K562 (cell line): ENCODE data around the gene FGF22. TPM values are rescaled to one million over a fixed set of nuclear protein-coding genes. Genes with fewer than 3 reads are reported as not detected.

ENCODE experiments used
- ATAC-seq: fragments of 200-7000 bp; cut with Tn5 transposase; 3 replicates; pipeline ENCODE4 v1.9.1; 2020; ENCODE audit warnings: moderate library complexity
- BruUV-seq: library from RNA; stranded (reverse); fragments of 400-500 nt; replicated peaks from 2 replicates; lab custom pipeline; 2021; lab: Mats Ljungman, UMichigan
- CTCF ChIA-PET: fragments of 300-600 bp; formaldehyde crosslinking; extraction: SDS; loops from one replicate; lab custom pipeline; 2021; ENCODE audit warnings: low intra/inter-chr PET ratio; lab: Yijun Ruan, JAX
- POLR2A ChIA-PET: fragments of 300-600, 350-650 bp; sonication (Branson Sonifier 250); formaldehyde crosslinking; extraction: SDS; loops from one replicate; lab custom pipeline; 2021; ENCODE audit warnings: antibody characterized with exemption, inconsistent platforms; lab: Yijun Ruan, JAX
- DNase-seq, 4 experiments: peaks; one replicate each; pipeline versions ENCODE4 v3.0.0 to v3.0.0-alpha.2; 2011 to 2018; ENCODE audit warnings: low spot score in 3 of 4, mixed read lengths in 3 of 4; ENCODE audit errors: extremely low read depth in 1 of 4
- FAIRE-seq: peaks from 2 replicates; lab custom pipeline; 2011; peaks lifted over from hg19 to GRCh38; lab: Jason Lieb, UNC
- H2AFZ ChIP-seq: 2 replicates; pipeline ENCODE4 v1.6.0; 2011; ENCODE audit warnings: low read depth, low read length, control low read depth, inconsistent platforms
- H3K27ac ChIP-seq: fragments of 200-600 bp; 3 replicates; pipeline ENCODE4 v1.8.0; 2011; ENCODE audit warnings: low read depth, mild to moderate bottlenecking, control low read depth, inconsistent platforms, low read length, moderate library complexity, mixed read lengths; ENCODE audit errors: extremely low read depth
- H3K27me3 ChIP-seq, 2 experiments: fragments of 300-600 bp in 1 of 2; 2 replicates in 1 of 2; 3 replicates in 1 of 2; pipeline versions ENCODE4 v1.6.0 to v1.8.0; 2011; ENCODE audit warnings: inconsistent platforms in 2 of 2, low read length in 2 of 2, mild to moderate bottlenecking in 1 of 2, mixed read lengths in 1 of 2, moderate library complexity in 1 of 2; ENCODE audit not compliant: control insufficient read depth in 2 of 2, insufficient read depth in 2 of 2
- H3K36me3 ChIP-seq: fragments of 300-600 bp; 3 replicates; pipeline ENCODE4 v1.8.0; 2011; ENCODE audit warnings: mild to moderate bottlenecking, low read length, inconsistent platforms; ENCODE audit not compliant: control insufficient read depth, insufficient read depth
- H3K4me1 ChIP-seq, 2 experiments: fragments of 200-600 bp in 1 of 2; replicated peaks in 1 of 2; 2 replicates in 1 of 2; 3 replicates in 1 of 2; pipeline versions ENCODE4 v1.5.1 to v1.8.0; 2011; ENCODE audit warnings: inconsistent platforms in 2 of 2, low read length in 2 of 2, mild to moderate bottlenecking in 1 of 2, mixed read lengths in 1 of 2, moderate library complexity in 1 of 2; ENCODE audit not compliant: control insufficient read depth in 2 of 2, insufficient read depth in 2 of 2
- H3K4me2 ChIP-seq: 2 replicates; pipeline ENCODE4 v1.6.1; 2011; ENCODE audit warnings: low read length, control low read depth, inconsistent platforms, mixed read lengths; ENCODE audit not compliant: insufficient read depth
- H3K4me3 ChIP-seq: fragments of 200-600 bp; sonication (generic), shearing (Covaris generic); 2 replicates; pipeline ENCODE4 v1.5.1; 2016; ENCODE audit warnings: control low read depth, inconsistent platforms
- H3K79me2 ChIP-seq: fragments of 200-600 bp; 3 replicates; pipeline ENCODE4 v1.8.0; 2011; ENCODE audit warnings: low read length, inconsistent platforms; ENCODE audit not compliant: control insufficient read depth, insufficient read depth
- H3K9ac ChIP-seq, 2 experiments: 2 replicates each; pipeline versions ENCODE4 v1.6.0 to v1.6.1; 2011; ENCODE audit warnings: low read depth in 2 of 2, low read length in 2 of 2, control low read depth in 1 of 2, inconsistent platforms in 1 of 2, mild to moderate bottlenecking in 1 of 2, mixed read lengths in 1 of 2; ENCODE audit not compliant: insufficient read depth in 1 of 2
- H3K9me1 ChIP-seq: one replicate; pipeline ENCODE4 v1.6.0; 2011; ENCODE audit warnings: inconsistent platforms, mild to moderate bottlenecking, low read length, moderate library complexity; ENCODE audit not compliant: control insufficient read depth, insufficient read depth
- H3K9me3 ChIP-seq: replicated peaks from 2 replicates; pipeline ENCODE4 v1.5.1; 2011; ENCODE audit warnings: low read depth, low read length, inconsistent platforms; ENCODE audit not compliant: control insufficient read depth, insufficient read depth
- H4K20me1 ChIP-seq: replicated peaks from 2 replicates; pipeline ENCODE4 v1.6.1; 2011; ENCODE audit warnings: low read length, inconsistent platforms, mixed read lengths; ENCODE audit not compliant: control insufficient read depth, insufficient read depth
- BCOR ChIP-seq: fragments of 450-650 bp; IDR thresholded peaks from 2 replicates; pipeline ENCODE4 v1.6.1; 2016
- CBX1 ChIP-seq: sonication (generic); IDR thresholded peaks from 2 replicates; pipeline ENCODE4 v1.6.1; 2016; ENCODE audit warnings: antibody characterized with exemption, low read depth, mild to moderate bottlenecking
- CREB1 ChIP-seq, 2 experiments: sonication (generic) in 1 of 2; formaldehyde crosslinking in 1 of 2; IDR thresholded peaks; 2 replicates each; pipeline versions ENCODE4 v1.6.1 to v1.8.0; 2012 to 2022; ENCODE audit warnings: inconsistent platforms in 1 of 2, mild to moderate bottlenecking in 1 of 2, missing genetic modification reagents in 1 of 2, moderate library complexity in 1 of 2
- EZH2 ChIP-seq: IDR thresholded peaks from 2 replicates; pipeline ENCODE4 v1.6.1; 2012; ENCODE audit warnings: low read depth, mild to moderate bottlenecking, inconsistent platforms, low read length, borderline replicate concordance
- FOXO4 ChIP-seq: fragments of 450-650 bp; formaldehyde crosslinking; IDR thresholded peaks from 2 replicates; pipeline ENCODE4 v1.4.0; 2020; ENCODE audit warnings: mild to moderate bottlenecking, moderate library complexity
- HMGXB4 ChIP-seq: sonication (generic); formaldehyde crosslinking; IDR thresholded peaks from 2 replicates; pipeline ENCODE4 v1.8.1; 2023; ENCODE audit warnings: mild to moderate bottlenecking, missing genetic modification reagents
- KDM1A ChIP-seq, 2 experiments: fragments of 450-650 bp; IDR thresholded peaks; 2 replicates each; pipeline ENCODE4 v1.6.1; 2016; ENCODE audit warnings: mild to moderate bottlenecking in 2 of 2
- KLF16 ChIP-seq: IDR thresholded peaks from 2 replicates; pipeline ENCODE4 v1.6.1; 2016; ENCODE audit warnings: antibody characterized with exemption
- MAFG ChIP-seq: fragments of 450-650 bp; conservative IDR thresholded peaks from 2 replicates; pipeline ENCODE4 v1.6.1; 2016; ENCODE audit warnings: missing genetic modification characterization, missing compliant biosample characterization
- NCOR1 ChIP-seq: fragments of 450-650 bp; IDR thresholded peaks from 2 replicates; pipeline ENCODE4 v1.6.1; 2016; ENCODE audit warnings: mild to moderate bottlenecking, moderate library complexity
- PCBP1 ChIP-seq: fragments of 200-400 bp; formaldehyde crosslinking; IDR thresholded peaks from 2 replicates; pipeline ENCODE4 v1.6.1; 2018; ENCODE audit warnings: mild to moderate bottlenecking, low read depth, low read length; ENCODE audit not compliant: poor library complexity, severe bottlenecking
- ZNF274 ChIP-seq: IDR thresholded peaks from 2 replicates; pipeline ENCODE4 v1.6.1; 2011; ENCODE audit warnings: low read depth, mild to moderate bottlenecking, low read length, moderate library complexity, borderline replicate concordance
- ZNF347 ChIP-seq: fragments of 450-650 bp; formaldehyde crosslinking; IDR thresholded peaks from 2 replicates; pipeline ENCODE4 v1.4.0; 2020; ENCODE audit warnings: low read depth, mild to moderate bottlenecking, moderate library complexity
- ZNF76 ChIP-seq: fragments of 250-450 bp; sonication (Bioruptor Pico); IDR thresholded peaks from 2 replicates; pipeline ENCODE4 v1.4.0; 2020; ENCODE audit warnings: mild to moderate bottlenecking, moderate library complexity, borderline replicate concordance
- WGBS: fragments of 100-300 bp; shearing (Covaris generic); methylation state at CpG from one replicate; pipeline ENCODE4 v1.1.6; 2016; ENCODE audit warnings: low coverage, mixed read lengths; ENCODE audit not compliant: insufficient coverage; ENCODE audit errors: missing lambda C conversion rate; 5-methylcytosine and 5-hydroxymethylcytosine counted together
- in situ Hi-C: fragments of 300-500 bp; cut with MboI; formaldehyde crosslinking; loops from 4 replicates; pipeline ENCODE4 v1.15.0; 2018; ENCODE audit warnings: inconsistent platforms, mixed read lengths
- intact Hi-C: fragments of 100-400 bp; cut with micrococcal nuclease; formaldehyde crosslinking; loops from 2 replicates; pipeline ENCODE4 v1.14.2; 2022
- polyA plus RNA-seq, 8 experiments: library from polyadenylated mRNA; depleted of rRNA in 4 of 8; stranded (reverse) in 5 of 8; unstranded in 3 of 8; fragments of >200 nt; fragmentation: Nextera tagmentation in 2 of 8; fragmentation: Illumina TruSeq in 1 of 8; extraction: Ambion mirVana in 2 of 8; extraction: Trizol in 1 of 8; gene quantifications; 2 replicates each; pipeline versions ENCODE4 v1.2.1 to v1.2.3, GENCODE V29; 2011 to 2014; ENCODE audit warnings: inconsistent platforms in 1 of 8, missing spikeins in 1 of 8
- total RNA-seq, 7 experiments: library from RNA; depleted of rRNA in 6 of 7; stranded (reverse); fragments of >200 nt in 6 of 7; fragmentation: Illumina TruSeq in 2 of 7; extraction: Trizol in 2 of 7; gene quantifications; 2 replicates each; pipeline versions ENCODE4 v1.2.1 to v1.2.3, GENCODE V29; 2011 to 2021; ENCODE audit warnings: low replicate concordance in 1 of 7
- TF ChIP-seq, protein P1 (sequence below): fragments of 450-650 bp; conservative IDR thresholded peaks from 2 replicates; pipeline ENCODE4 v1.6.1; 2016; ENCODE audit warnings: missing genetic modification characterization, low read depth, mild to moderate bottlenecking, missing compliant biosample characterization, moderate library complexity

Gene FGF22
- total and polyA plus RNA-seq, 9 of the 15 experiments (the other 6 are each of a cell fraction or from before 2014, with no cell fraction given): 0.14 to 2.2 (median 0.86) TPM; not detected in 4

DNA sequence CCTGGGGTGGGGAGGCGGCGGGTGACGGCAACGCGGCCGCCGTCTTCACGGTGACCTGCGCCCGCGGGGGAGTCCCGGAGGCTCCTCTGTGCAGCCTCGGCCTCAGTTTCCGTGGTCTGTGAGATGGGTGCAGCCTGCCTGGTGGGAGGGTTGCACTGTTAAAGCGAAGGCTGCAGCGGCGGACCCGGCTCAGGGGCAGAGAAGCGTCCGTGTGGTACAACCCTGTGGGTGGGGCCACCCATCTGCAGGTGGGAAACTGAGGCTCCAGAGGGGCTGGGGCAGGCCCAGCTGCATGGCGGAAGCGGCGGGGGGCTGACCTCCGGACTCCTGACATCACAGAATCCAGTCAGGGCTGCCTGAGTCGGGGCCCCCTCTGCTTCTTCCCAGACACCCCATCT, 481 bp downstream of the FGF22 start:
- POLR2A ChIA-PET: no interaction called here
- intact Hi-C loops (no loop called here), in situ Hi-C loops (no loop called here)
- FAIRE-seq (no peak), ATAC-seq (no peak), DNase-seq (no peak)
- Histone ChIP-seq H3K9me3 (no peaks in the 10 kb centered on the region), H3K9ac (peak overlapping the region in 1 of 2 experiments; percentile 89; a peak in 3 of 4 replicates), H2AFZ (peak overlapping the region; percentile 66; the same call in 1 of the 2 replicates), H3K27me3 (no peaks in the 10 kb centered on the region), H3K9me1 (no peaks in the 10 kb centered on the region), H3K79me2 (no peaks in the 10 kb centered on the region), H3K4me2 (peak overlapping the region; percentile 54; the same call in 1 of the 2 replicates), H4K20me1 (no peaks in the 10 kb centered on the region), H3K36me3 (peaks cover 12% of the 10 kb centered on the region; the same call in 1 of the 3 replicates), H3K27ac (0 out of 3 replicates have a peak overlapping the region, but pooled peaks have one; percentile 21), H3K4me1 (peaks cover 4 to 53% of the 10 kb centered on the region in 2 experiments; a peak in 4 of 5 replicates), H3K4me3 (peak overlapping the region; percentile 47)
- CTCF ChIA-PET: no interaction called here
- BruUV-seq: no TSS peak
- 36% methylated on average over 13 of the region's 25 CpGs for WGBS
- TF ChIP-seq FOXO4 (CRISPR knock-in tag) (no peak), CREB1 (IDR thresholded peaks at IDR 0.05) (no peak), CREB1 (CRISPR knock-in tag; IDR thresholded peaks at IDR 0.05) (no peak), KLF16 (no peak), KDM1A (IDR thresholded peaks at IDR 0.05) (0 out of 4 replicates have a peak, but pooled peaks of 1 of the 2 experiments have one; percentile 16), ZNF76 (CRISPR knock-in tag) (no peak), CBX1 (0 out of 2 replicates have a peak, but pooled peaks have one; percentile 49), BCOR (peak; percentile 67), EZH2 (no peak), NCOR1 (no peak), PCBP1 (peak; percentile 80), MAFG (no peak), ZNF347 (CRISPR knock-in tag) (no peak), ZNF274 (no peak), HMGXB4 (CRISPR knock-in tag) (no peak)
- TF ChIP-seq, protein P1, sequence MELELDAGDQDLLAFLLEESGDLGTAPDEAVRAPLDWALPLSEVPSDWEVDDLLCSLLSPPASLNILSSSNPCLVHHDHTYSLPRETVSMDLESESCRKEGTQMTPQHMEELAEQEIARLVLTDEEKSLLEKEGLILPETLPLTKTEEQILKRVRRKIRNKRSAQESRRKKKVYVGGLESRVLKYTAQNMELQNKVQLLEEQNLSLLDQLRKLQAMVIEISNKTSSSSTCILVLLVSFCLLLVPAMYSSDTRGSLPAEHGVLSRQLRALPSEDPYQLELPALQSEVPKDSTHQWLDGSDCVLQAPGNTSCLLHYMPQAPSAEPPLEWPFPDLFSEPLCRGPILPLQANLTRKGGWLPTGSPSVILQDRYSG: no peak
